AG09309 (cell line): ENCODE measurements around the gene AKT1.
A peak's percentile ranks its signal among the peaks of the same experiment; 100 is the strongest.

ENCODE experiments used
- DNase-seq: peaks from one replicate; pipeline ENCODE4 v3.0.0-alpha.2; 2010; ENCODE audit warnings: low read depth
- H3K4me3 ChIP-seq: 2 replicates; pipeline ENCODE4 v1.5.1; 2011; ENCODE audit warnings: mild to moderate bottlenecking, low read depth, low read length, moderate library complexity; ENCODE audit not compliant: control insufficient read depth
- TF ChIP-seq, protein P1 (sequence below): IDR thresholded peaks from 2 replicates; pipeline ENCODE4 v1.5.1; 2011; ENCODE audit warnings: mild to moderate bottlenecking, low read depth, low read length, inconsistent platforms; ENCODE audit not compliant: insufficient read depth, control insufficient read depth; ENCODE audit errors: missing control alignments

The AKT1 gene

DNA sequence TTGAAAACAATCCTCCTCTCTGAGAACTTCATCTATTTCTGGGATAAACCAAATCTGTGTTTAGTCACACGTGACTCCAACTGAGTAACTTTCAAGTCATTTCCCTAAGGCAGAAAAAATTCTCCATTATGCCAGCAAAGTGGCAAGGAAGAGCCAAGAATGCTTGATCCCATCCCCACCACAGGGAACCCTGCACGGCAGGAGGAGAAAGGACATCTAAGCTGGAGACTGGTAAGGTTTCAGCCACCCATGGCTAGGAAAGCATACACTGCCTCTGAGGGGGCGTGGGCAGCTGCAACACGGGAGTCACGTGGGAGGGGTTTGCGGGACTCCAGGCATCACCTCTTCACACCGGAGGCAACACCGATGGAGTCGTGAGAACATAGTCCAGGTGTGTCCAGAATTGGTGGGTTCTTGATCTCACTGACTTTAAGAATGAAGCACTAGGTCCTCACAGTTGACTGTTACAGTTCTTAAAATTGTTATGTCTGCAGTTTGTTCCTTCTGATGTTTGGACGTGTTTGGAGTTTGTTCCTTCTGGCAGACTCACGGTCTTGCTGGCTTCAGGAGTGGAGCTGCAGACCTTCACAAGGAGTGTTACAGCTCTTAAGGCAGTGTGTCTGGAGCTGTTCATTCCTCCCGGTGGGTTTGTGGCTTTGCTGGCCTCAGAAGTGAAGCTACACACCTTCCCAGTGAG lies 45.3 kb downstream of the AKT1 start:
- TF ChIP-seq, protein P1, sequence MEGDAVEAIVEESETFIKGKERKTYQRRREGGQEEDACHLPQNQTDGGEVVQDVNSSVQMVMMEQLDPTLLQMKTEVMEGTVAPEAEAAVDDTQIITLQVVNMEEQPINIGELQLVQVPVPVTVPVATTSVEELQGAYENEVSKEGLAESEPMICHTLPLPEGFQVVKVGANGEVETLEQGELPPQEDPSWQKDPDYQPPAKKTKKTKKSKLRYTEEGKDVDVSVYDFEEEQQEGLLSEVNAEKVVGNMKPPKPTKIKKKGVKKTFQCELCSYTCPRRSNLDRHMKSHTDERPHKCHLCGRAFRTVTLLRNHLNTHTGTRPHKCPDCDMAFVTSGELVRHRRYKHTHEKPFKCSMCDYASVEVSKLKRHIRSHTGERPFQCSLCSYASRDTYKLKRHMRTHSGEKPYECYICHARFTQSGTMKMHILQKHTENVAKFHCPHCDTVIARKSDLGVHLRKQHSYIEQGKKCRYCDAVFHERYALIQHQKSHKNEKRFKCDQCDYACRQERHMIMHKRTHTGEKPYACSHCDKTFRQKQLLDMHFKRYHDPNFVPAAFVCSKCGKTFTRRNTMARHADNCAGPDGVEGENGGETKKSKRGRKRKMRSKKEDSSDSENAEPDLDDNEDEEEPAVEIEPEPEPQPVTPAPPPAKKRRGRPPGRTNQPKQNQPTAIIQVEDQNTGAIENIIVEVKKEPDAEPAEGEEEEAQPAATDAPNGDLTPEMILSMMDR, result no peak
- DNase-seq, result peak; percentile 17
- no peak overlapping the region for H3K4me3 ChIP-seq

DNA sequence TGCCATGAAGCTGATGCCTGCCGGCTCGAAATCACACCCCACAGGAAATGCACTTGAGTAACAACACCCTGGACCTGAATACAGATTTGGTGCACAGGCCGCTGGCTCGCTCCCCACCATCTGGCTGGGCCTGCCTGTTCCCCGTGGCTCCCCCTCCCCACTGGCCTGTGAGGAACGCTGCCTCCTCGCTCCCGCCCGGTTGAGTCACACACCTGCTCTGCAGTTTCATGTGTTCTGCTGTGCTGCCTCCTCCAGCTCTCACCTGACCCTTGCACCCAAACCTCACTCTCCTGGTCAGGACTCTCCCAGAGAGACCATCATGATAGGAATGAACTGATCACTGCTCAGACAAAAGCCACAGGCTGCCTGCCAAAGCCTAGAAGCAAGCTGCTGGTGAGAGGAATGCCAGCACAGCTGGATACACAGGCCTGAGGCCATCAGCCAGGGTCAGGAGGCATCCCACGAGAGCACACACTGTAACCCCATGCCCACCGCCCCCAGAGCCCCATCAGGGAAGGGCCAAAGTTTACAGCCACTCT lies 46.4 kb downstream of the AKT1 start:
- TF ChIP-seq, protein P1, result no peak
- H3K4me3 ChIP-seq, result no peak overlapping the region
- peak; percentile 13 for DNase-seq

DNA sequence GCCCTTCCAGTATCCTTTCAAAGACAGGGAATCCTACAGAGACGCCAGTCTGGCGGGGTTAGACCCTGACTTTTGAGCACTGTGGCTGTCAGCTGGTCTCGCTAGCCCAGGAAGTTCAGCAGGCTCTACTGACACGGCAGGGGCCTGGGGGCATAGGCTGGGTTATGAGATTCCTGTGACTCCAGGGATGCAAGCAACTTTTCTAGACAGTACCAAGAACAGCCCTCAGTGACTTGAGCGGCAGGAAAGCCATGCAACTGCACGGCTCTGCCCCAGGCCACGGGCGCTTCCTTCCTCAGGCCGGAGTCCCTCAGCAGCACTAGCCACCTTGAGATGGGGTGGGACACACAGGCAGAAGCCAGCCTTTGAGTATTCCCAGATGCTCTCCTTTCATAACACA lies 47.7 kb downstream of the AKT1 start:
- TF ChIP-seq, protein P1, result no peak
- H3K4me3 ChIP-seq, result no peak overlapping the region
- no peak for DNase-seq

DNA sequence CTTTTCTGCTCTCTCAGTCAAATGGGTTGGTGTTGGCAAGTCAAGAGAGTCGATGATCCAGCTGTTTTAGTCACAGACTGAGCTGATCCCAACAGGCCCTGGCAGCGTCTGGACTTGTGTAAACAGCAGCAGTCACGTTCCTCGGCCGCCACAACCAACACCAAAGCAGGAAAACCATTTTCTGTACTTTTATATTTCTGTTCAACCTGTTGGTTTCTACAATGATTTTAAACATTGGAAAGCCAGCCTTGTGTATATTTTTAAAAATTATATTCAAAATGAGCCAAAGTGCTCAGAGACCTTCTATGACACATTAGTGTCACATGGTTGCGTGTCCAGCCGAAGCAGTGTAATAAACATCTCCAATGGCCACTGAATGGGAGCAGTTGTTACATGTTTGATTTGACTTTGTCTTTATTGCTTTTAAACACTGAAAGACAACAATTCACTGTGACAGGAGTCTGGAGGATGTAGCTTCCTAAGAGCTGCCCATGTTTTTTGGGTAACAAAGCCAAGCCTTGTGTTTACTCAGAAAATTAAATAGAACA lies 48.5 kb downstream of the AKT1 start:
- no peak overlapping the region for H3K4me3 ChIP-seq
- DNase-seq, result no peak
- TF ChIP-seq, protein P1, result no peak

DNA sequence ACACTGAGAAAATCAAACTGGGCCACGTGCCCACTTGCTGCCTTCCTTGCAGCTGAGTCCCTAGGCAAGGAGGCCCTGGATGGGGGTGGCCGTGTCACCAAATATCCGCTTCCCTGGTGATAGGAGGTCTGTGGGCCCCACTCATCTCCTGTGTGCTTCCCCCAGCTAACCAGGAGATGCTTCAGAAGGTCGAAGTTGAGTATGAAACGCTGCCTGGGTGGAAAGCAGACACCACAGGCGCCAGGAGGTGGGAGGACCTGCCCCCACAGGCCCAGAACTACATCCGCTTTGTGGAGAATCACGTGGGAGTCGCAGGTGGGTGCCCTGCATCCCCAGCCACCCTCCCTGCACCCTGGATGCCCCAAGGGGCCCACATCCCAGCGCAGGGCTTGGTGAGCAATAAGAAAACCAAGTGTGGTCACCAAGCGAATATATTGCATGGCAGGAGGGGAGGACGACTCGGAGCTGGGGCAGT lies 49.4 kb downstream of the AKT1 start:
- H3K4me3 ChIP-seq, result no peak overlapping the region
- DNase-seq, result no peak
- TF ChIP-seq, protein P1, result no peak

DNA sequence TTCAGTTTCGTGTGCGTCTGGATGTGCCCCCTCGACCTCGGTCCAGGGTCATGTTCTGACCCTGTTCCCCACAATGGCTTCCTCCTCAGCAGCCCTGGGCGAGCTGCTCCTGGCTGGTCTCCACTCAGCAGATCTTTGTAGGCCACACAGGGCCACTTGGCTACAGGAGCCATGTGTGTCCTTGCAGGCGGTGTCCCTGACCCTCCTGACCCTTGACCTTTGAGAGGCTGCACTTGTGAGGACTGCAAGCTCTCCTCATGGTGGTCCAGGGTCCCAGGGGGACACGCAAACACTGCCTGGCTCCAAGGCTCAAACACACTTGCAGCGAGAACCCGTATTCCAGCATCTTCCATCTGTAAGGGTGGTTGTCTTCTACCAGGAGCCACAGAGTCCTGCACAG lies 50.1 kb downstream of the AKT1 start:
- no peak for DNase-seq
- H3K4me3 ChIP-seq, result no peak overlapping the region
- TF ChIP-seq, protein P1, result no peak

DNA sequence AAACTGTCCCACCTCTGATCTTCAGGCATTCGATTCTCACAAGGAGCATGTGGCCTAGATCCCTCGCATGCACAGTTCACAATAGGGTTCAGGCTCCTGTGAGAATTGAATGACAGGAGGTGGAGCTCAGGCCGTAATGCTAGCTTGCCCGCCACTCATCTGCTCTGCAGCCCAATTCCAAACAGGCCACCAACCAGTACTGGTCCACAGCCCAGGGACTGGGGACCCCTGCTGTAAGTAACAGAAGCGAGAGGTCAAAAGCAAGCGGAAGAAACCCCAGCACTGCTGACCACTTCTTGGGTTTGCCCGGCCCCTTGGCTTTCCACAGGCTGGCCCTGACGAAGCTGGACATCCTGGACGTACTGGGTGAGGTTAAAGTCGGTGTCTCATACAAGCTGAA lies 51.1 kb downstream of the AKT1 start:
- no peak overlapping the region for H3K4me3 ChIP-seq
- TF ChIP-seq, protein P1, result no peak
- DNase-seq, result no peak
